Natural killer cell (primary cell): ENCODE data around the gene SH2D3C. TPM values are rescaled to one million over a fixed set of nuclear protein-coding genes. Genes with fewer than 3 reads are reported as not detected.

ENCODE experiments used
- ATAC-seq, 3 donors: fragments of 150-1000 bp in 2 of 3; fragments of 200-7000 bp in 1 of 3; cut with Tn5 transposase; 1 replicate in 1 of 3; 2 replicates in 2 of 3; pipeline ENCODE4 v1.10.0; 2021; ENCODE audit warnings: mild to moderate bottlenecking in 2 of 3, moderate library complexity in 2 of 3
- DNase-seq, 2 donors: peaks; one replicate each; pipeline versions ENCODE4 v3.0.0 to v3.0.0-alpha.2; 2013 to 2021; ENCODE audit warnings: mixed read lengths in 1 of 2
- H3K27ac ChIP-seq: one replicate; pipeline ENCODE4 v1.5.1; 2013; ENCODE audit warnings: mild to moderate bottlenecking, low read length
- H3K27me3 ChIP-seq: one replicate; pipeline ENCODE4 v1.6.1; 2013; ENCODE audit warnings: low read length; ENCODE audit not compliant: control insufficient read depth, insufficient read depth
- H3K36me3 ChIP-seq: one replicate; pipeline ENCODE4 v1.6.1; 2013; ENCODE audit warnings: low read length; ENCODE audit not compliant: control insufficient read depth, insufficient read depth
- H3K4me1 ChIP-seq: one replicate; pipeline ENCODE4 v1.6.1; 2013; ENCODE audit warnings: low read length; ENCODE audit not compliant: control insufficient read depth, insufficient read depth
- H3K4me3 ChIP-seq: one replicate; pipeline ENCODE4 v1.5.1; 2013; ENCODE audit warnings: low read length
- H3K9me3 ChIP-seq: one replicate; pipeline ENCODE4 v1.6.1; 2013; ENCODE audit warnings: low read length; ENCODE audit not compliant: control insufficient read depth, insufficient read depth
- H3K27ac Mint-ChIP-seq, 2 donors: one replicate each; pipeline ENCODE4 v1.8.0; 2022; ENCODE audit warnings: mild to moderate bottlenecking in 2 of 2, mixed read lengths in 2 of 2, moderate library complexity in 1 of 2
- H3K27me3 Mint-ChIP-seq, 2 donors: one replicate each; pipeline ENCODE4 v1.8.0; 2022; ENCODE audit warnings: low read depth in 2 of 2, mixed read lengths in 2 of 2
- H3K36me3 Mint-ChIP-seq: one replicate; pipeline ENCODE4 v1.8.0; 2022; ENCODE audit warnings: mixed read lengths
- H3K4me1 Mint-ChIP-seq, 2 donors: one replicate each; pipeline ENCODE4 v1.8.0; 2022; ENCODE audit warnings: mixed read lengths in 2 of 2
- H3K4me3 Mint-ChIP-seq: one replicate; pipeline ENCODE4 v1.8.0; 2022; ENCODE audit warnings: mild to moderate bottlenecking, moderate library complexity, mixed read lengths
- H3K9me3 Mint-ChIP-seq, 2 donors: one replicate each; pipeline ENCODE4 v1.8.0; 2022; ENCODE audit warnings: mixed read lengths in 2 of 2
- CTCF ChIP-seq: fragments of 200-600 bp; IDR thresholded peaks from one replicate; pipeline ENCODE4 v1.8.0; 2022; ENCODE audit warnings: antibody characterized with exemption
- WGBS: methylation state at CpG from one replicate; pipeline ENCODE4 v1.1.7; 2013; ENCODE audit warnings: missing lambda C conversion rate; ENCODE audit not compliant: insufficient coverage; 5-methylcytosine and 5-hydroxymethylcytosine counted together
- intact Hi-C: fragments of 100-400 bp; cut with micrococcal nuclease; formaldehyde crosslinking; loops from one replicate; pipeline ENCODE4 v1.14.2; 2022
- total RNA-seq, 4 donors: library from RNA; stranded (reverse); fragments of 120-200 nt in 1 of 4; gene quantifications; one replicate each; pipeline versions ENCODE4 v1.2.3 to v1.2.4, GENCODE V29; 2013 to 2022

The SH2D3C gene
- total RNA-seq, 3 donors from 2014 or later (not counting 1 experiment from before 2014, with no cell fraction given): 42.8 to 86.8 (median 56.6) TPM

- Mint-ChIP-seq H3K4me1 (peaks cover 0 to 4% of the 10 kb centered on the region in 2 donors), H3K27ac (no peak overlapping the region), H3K4me3 (no peak overlapping the region), H3K27me3 (no peaks in the 10 kb centered on the region), H3K36me3 (no peaks in the 10 kb centered on the region), H3K9me3 (no peaks in the 10 kb centered on the region)
- Histone ChIP-seq H3K4me3 (no peak overlapping the region), H3K27me3 (no peaks in the 10 kb centered on the region), H3K36me3 (peaks cover 13% of the 10 kb centered on the region), H3K4me1 (peaks cover 2% of the 10 kb centered on the region), H3K9me3 (no peaks in the 10 kb centered on the region), H3K27ac (no peak overlapping the region)
- DNase-seq: no peak
- ATAC-seq: no peak
- intact Hi-C loops: no loop called here
- WGBS: 93% methylated on average over 8 of the region's 8 CpGs
- no peak for TF ChIP-seq CTCF
Observed at GRCh38 chr9:127728808-127729207, 49.7 kb downstream of the SH2D3C start.

DNA sequence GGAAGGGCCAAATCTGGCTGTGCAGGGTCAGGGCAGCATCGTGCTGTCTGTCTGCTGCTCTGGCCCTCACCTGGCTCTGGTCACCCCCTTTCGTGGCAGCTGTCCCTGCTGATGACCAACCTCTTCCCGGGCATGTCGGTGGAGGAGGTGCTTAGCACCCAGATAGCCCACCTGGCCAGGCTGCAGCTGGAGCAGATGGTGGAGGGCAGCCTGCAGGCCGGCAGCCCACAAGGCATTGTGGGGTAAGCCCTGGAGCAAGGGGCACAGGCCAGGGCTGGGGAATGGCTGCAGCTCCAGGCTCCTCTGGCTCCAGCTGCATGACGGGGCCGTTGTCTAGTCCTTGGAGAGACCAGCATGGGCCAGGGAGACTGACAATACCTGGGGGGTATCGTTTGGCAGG, 51.6 kb downstream of the SH2D3C start:
- no peaks in the 10 kb centered on the region for H3K9me3 ChIP-seq
- TF ChIP-seq CTCF: no peak
- H3K4me1 ChIP-seq: peaks cover 10% of the 10 kb centered on the region
- ATAC-seq (no peak), DNase-seq (no peak)
- Mint-ChIP-seq H3K4me3 (no peak overlapping the region), H3K36me3 (no peaks in the 10 kb centered on the region), H3K4me1 (no peaks in the 10 kb centered on the region), H3K27me3 (no peaks in the 10 kb centered on the region), H3K9me3 (no peaks in the 10 kb centered on the region), H3K27ac (no peak overlapping the region)
- WGBS: 87% methylated on average over 8 of the region's 8 CpGs
- H3K27me3 ChIP-seq: no peaks in the 10 kb centered on the region
- intact Hi-C loops: no loop called here
- H3K36me3 ChIP-seq: peaks cover 7% of the 10 kb centered on the region
- no peak overlapping the region for H3K4me3 ChIP-seq
- no peak overlapping the region for H3K27ac ChIP-seq

- Histone ChIP-seq H3K27ac (no peak overlapping the region), H3K9me3 (no peaks in the 10 kb centered on the region), H3K4me3 (no peak overlapping the region), H3K36me3 (peaks cover 2% of the 10 kb centered on the region), H3K27me3 (no peaks in the 10 kb centered on the region), H3K4me1 (peaks cover 33% of the 10 kb centered on the region)
- no peak for TF ChIP-seq CTCF
- no peak for DNase-seq
- Mint-ChIP-seq H3K4me3 (no peak overlapping the region), H3K27ac (no peak overlapping the region), H3K27me3 (no peaks in the 10 kb centered on the region), H3K36me3 (no peaks in the 10 kb centered on the region), H3K9me3 (no peaks in the 10 kb centered on the region), H3K4me1 (peaks cover 15 to 19% of the 10 kb centered on the region in 2 donors)
- intact Hi-C loops: no loop called here
- 87% methylated on average over 23 of the region's 23 CpGs for WGBS
- no peak for ATAC-seq
Observed at GRCh38 chr9:127724012-127724411, 54.5 kb downstream of the SH2D3C start.

GRCh38 chr9:127723444-127723843, 55.0 kb downstream of the SH2D3C start:
- no peak for ATAC-seq
- Histone ChIP-seq H3K27ac (no peak overlapping the region), H3K27me3 (no peaks in the 10 kb centered on the region), H3K36me3 (no peaks in the 10 kb centered on the region), H3K9me3 (no peaks in the 10 kb centered on the region), H3K4me1 (peaks cover 39% of the 10 kb centered on the region), H3K4me3 (no peak overlapping the region)
- H3K27ac Mint-ChIP-seq: no peak overlapping the region
- intact Hi-C loops: no loop called here
- H3K36me3 Mint-ChIP-seq: no peaks in the 10 kb centered on the region
- no peaks in the 10 kb centered on the region for H3K9me3 Mint-ChIP-seq
- no peaks in the 10 kb centered on the region for H3K27me3 Mint-ChIP-seq
- DNase-seq: no peak
- no peak overlapping the region for H3K4me3 Mint-ChIP-seq
- WGBS: 78% methylated on average over 5 of the region's 5 CpGs
- peaks cover 15 to 19% of the 10 kb centered on the region in 2 donors for H3K4me1 Mint-ChIP-seq
- TF ChIP-seq CTCF: no peak
